GM12878 (cell line): Measurements from ENCODE around the gene RANBP3. TPM values are rescaled to one million over a fixed set of nuclear protein-coding genes. Genes with fewer than 3 reads are reported as not detected.

Source experiments
- ATAC-seq: fragments of 200-7000 bp; cut with Tn5 transposase; 3 replicates; pipeline ENCODE4 v1.9.1; 2020; ENCODE audit warnings: mild to moderate bottlenecking, moderate library complexity
- BruUV-seq: library from RNA; stranded (reverse); fragments of 400-500 nt; replicated peaks from 2 replicates; lab custom pipeline; 2021; lab: Mats Ljungman, UMichigan
- CTCF ChIA-PET: fragments of 300-600 bp; sonication (Branson Sonifier 250); formaldehyde crosslinking; extraction: SDS; loops from one replicate; lab custom pipeline; 2021; ENCODE audit warnings: inconsistent platforms; lab: Yijun Ruan, JAX
- POLR2A ChIA-PET: fragments of 350-600 bp; formaldehyde crosslinking; extraction: SDS; loops from one replicate; lab custom pipeline; 2021; ENCODE audit warnings: inconsistent platforms; lab: Charles Lee
- RAD21 ChIA-PET: fragments of 300-600 bp; sonication (Branson Sonifier 250); formaldehyde crosslinking; loops from one replicate; lab custom pipeline; 2023; ENCODE audit warnings: antibody characterized with exemption; ENCODE audit not compliant: unreplicated experiment; lab: Charles Lee
- SMC1A ChIA-PET: fragments of 300-600 bp; sonication (Branson Sonifier 250); formaldehyde crosslinking; loops from one replicate; lab custom pipeline; 2023; ENCODE audit not compliant: unreplicated experiment, uncharacterized antibody; lab: Charles Lee
- DNase-seq: peaks from one replicate; pipeline ENCODE4 v3.0.0-alpha.2; 2011; ENCODE audit warnings: low read depth, low spot score
- FAIRE-seq: peaks from 3 replicates; lab custom pipeline; 2011; peaks lifted over from hg19 to GRCh38; lab: Jason Lieb, UNC
- H2AFZ ChIP-seq: 2 replicates; pipeline ENCODE4 v1.6.0; 2011; ENCODE audit warnings: low read depth, low read length, control low read depth; ENCODE audit not compliant: control insufficient read depth
- H3K27ac ChIP-seq: 2 replicates; pipeline ENCODE4 v1.5.1; 2011; ENCODE audit warnings: control low read depth; ENCODE audit not compliant: control insufficient read depth, insufficient read depth
- H3K27me3 ChIP-seq, 2 experiments: replicated peaks in 1 of 2; 2 replicates each; pipeline versions ENCODE4 v1.6.0 to v1.6.1; 2011; ENCODE audit warnings: low read length in 1 of 2; ENCODE audit not compliant: control insufficient read depth in 2 of 2, insufficient read depth in 2 of 2
- H3K36me3 ChIP-seq, 2 experiments: 2 replicates each; pipeline ENCODE4 v1.5.1; 2011; ENCODE audit warnings: low read length in 1 of 2; ENCODE audit not compliant: control insufficient read depth in 2 of 2, insufficient read depth in 2 of 2
- H3K4me1 ChIP-seq: 2 replicates; pipeline ENCODE4 v1.6.1; 2011; ENCODE audit warnings: mild to moderate bottlenecking, low read length, moderate library complexity, mixed read lengths; ENCODE audit not compliant: control insufficient read depth, insufficient read depth
- H3K4me2 ChIP-seq: 2 replicates; pipeline ENCODE4 v1.6.0; 2011; ENCODE audit warnings: control low read depth; ENCODE audit not compliant: control insufficient read depth, insufficient read depth
- H3K4me3 ChIP-seq: fragments of 200-600 bp; sonication (generic); 2 replicates; pipeline ENCODE4 v1.5.1; 2016
- H3K79me2 ChIP-seq: 2 replicates; pipeline ENCODE4 v1.6.0; 2011; ENCODE audit warnings: low read length; ENCODE audit not compliant: control insufficient read depth, insufficient read depth
- H3K9ac ChIP-seq: 2 replicates; pipeline ENCODE4 v1.8.0; 2011; ENCODE audit warnings: low read length, control low read depth, mixed read lengths; ENCODE audit not compliant: control insufficient read depth, insufficient read depth
- H3K9me3 ChIP-seq: replicated peaks from 3 replicates; pipeline ENCODE4 v1.5.1; 2011; ENCODE audit warnings: mild to moderate bottlenecking, low read length; ENCODE audit not compliant: control insufficient read depth, insufficient read depth
- H4K20me1 ChIP-seq: 2 replicates; pipeline ENCODE4 v1.6.0; 2011; ENCODE audit not compliant: control insufficient read depth, insufficient read depth
- CBX5 ChIP-seq: sonication (generic); IDR thresholded peaks from 2 replicates; pipeline ENCODE4 v1.6.1; 2016; ENCODE audit warnings: low read depth, moderate library complexity, mild to moderate bottlenecking, inconsistent platforms
- CTCF ChIP-seq, 3 experiments: IDR thresholded peaks in 2 of 3; conservative IDR thresholded peaks in 1 of 3; 2 replicates each; pipeline ENCODE4 v1.5.1; 2011; ENCODE audit warnings: low read depth in 3 of 3, low read length in 3 of 3, mild to moderate bottlenecking in 3 of 3, control low read depth in 2 of 3, moderate library complexity in 2 of 3, inconsistent platforms in 1 of 3, mixed read lengths in 1 of 3; ENCODE audit not compliant: control insufficient read depth in 2 of 3, insufficient read depth in 1 of 3; ENCODE audit errors: extremely low read depth in 1 of 3
- DPF2 ChIP-seq: fragments of 450-650 bp; IDR thresholded peaks from 2 replicates; pipeline ENCODE4 v1.6.1; 2017; ENCODE audit warnings: mild to moderate bottlenecking
- FOXK2 ChIP-seq: fragments of 450-650 bp; IDR thresholded peaks from 2 replicates; pipeline ENCODE4 v1.6.1; 2017; ENCODE audit warnings: mild to moderate bottlenecking, moderate library complexity
- KAT2A ChIP-seq: conservative IDR thresholded peaks from 2 replicates; pipeline ENCODE4 v1.6.1; 2011; ENCODE audit warnings: low read depth, low read length; ENCODE audit not compliant: control insufficient read depth
- MTA2 ChIP-seq: fragments of 450-650 bp; IDR thresholded peaks from 2 replicates; pipeline ENCODE4 v1.6.1; 2016; ENCODE audit warnings: low read depth, mild to moderate bottlenecking, moderate library complexity
- NFXL1 ChIP-seq: fragments of 450-650 bp; IDR thresholded peaks from 2 replicates; pipeline ENCODE4 v1.6.1; 2017; ENCODE audit warnings: antibody characterized with exemption, mild to moderate bottlenecking, borderline replicate concordance
- RBBP5 ChIP-seq: fragments of 200-600 bp; sonication (generic); conservative IDR thresholded peaks from 2 replicates; pipeline ENCODE4 v1.6.1; 2016
- REST ChIP-seq: IDR thresholded peaks from 2 replicates; pipeline ENCODE4 v1.6.1; 2012; ENCODE audit warnings: mild to moderate bottlenecking, low read depth, low read length
- RFX5 ChIP-seq: IDR thresholded peaks from 2 replicates; pipeline ENCODE4 v1.6.1; 2011; ENCODE audit warnings: low read depth, low read length, improper control_type of control experiment
- USF2 ChIP-seq: IDR thresholded peaks from 2 replicates; pipeline ENCODE4 v1.6.1; 2011; ENCODE audit warnings: low read depth, low read length, improper control_type of control experiment, borderline replicate concordance
- ZNF274 ChIP-seq: IDR thresholded peaks from one replicate; pipeline ENCODE4 v1.8.0; 2011; ENCODE audit not compliant: insufficient read length, insufficient read depth
- ZNF592 ChIP-seq: fragments of 450-650 bp; IDR thresholded peaks from 2 replicates; pipeline ENCODE4 v1.6.1; 2017; ENCODE audit warnings: mild to moderate bottlenecking, moderate library complexity
- WGBS: methylation state at CpG from one replicate; pipeline ENCODE4 v1.1.6; 2016; ENCODE audit warnings: low lambda C conversion rate; ENCODE audit not compliant: insufficient replicate concordance, insufficient coverage; ENCODE audit errors: missing lambda C conversion rate; 5-methylcytosine and 5-hydroxymethylcytosine counted together
- in situ Hi-C: fragments of 300-500 bp; cut with MboI; formaldehyde crosslinking; loops from 9 replicates; pipeline ENCODE4 v1.14.3; 2018; ENCODE audit warnings: mixed read lengths
- intact Hi-C: fragments of 100-400 bp; cut with micrococcal nuclease; formaldehyde crosslinking; loops from one replicate; pipeline ENCODE4 v1.14.2; 2022; ENCODE audit not compliant: unreplicated experiment
- polyA plus RNA-seq, 11 experiments: library from polyadenylated mRNA; depleted of rRNA in 4 of 11; unstranded in 6 of 11; stranded (reverse) in 5 of 11; fragments of >200 nt; fragmentation: Nextera tagmentation in 4 of 11; fragmentation: Illumina TruSeq in 1 of 11; extraction: Ambion mirVana in 4 of 11; extraction: Trizol in 1 of 11; gene quantifications; 1 replicate in 1 of 11; 2 replicates in 10 of 11; pipeline versions ENCODE4 v1.2.1 to v1.2.3, GENCODE V29; 2011 to 2016; ENCODE audit warnings: inconsistent platforms in 2 of 11, missing spikeins in 2 of 11, low read depth in 1 of 11
- total RNA-seq, 4 experiments: library from RNA; depleted of rRNA in 3 of 4; stranded (reverse); fragments of >200 nt in 3 of 4; fragmentation: Illumina TruSeq in 1 of 4; extraction: Trizol in 1 of 4; gene quantifications; 2 replicates each; pipeline versions ENCODE4 v1.2.1 to v1.2.3, GENCODE V29; 2013 to 2021

The RANBP3 gene
- total and polyA plus RNA-seq, 10 of the 15 experiments (the other 5 are each of a cell fraction or from before 2014, with no cell fraction given), result 1.1 to 81.6 (median 60.0) TPM

GRCh38 chr19:5958074-5958850, 19.7 kb downstream of the RANBP3 start:
- POLR2A ChIA-PET, result no interaction called here
- H3K4me1 ChIP-seq, result peaks cover 23% of the 10 kb centered on the region
- TF ChIP-seq REST (no peak), RBBP5 (no peak), CBX5 (no peak), USF2 (no peak), ZNF274 (no peak), ZNF592 (no peak), DPF2 (no peak), MTA2 (no peak), RFX5 (no peak), NFXL1 (no peak), KAT2A (no peak), FOXK2 (no peak), CTCF (IDR thresholded peaks at IDR 0.05 in 2 of 3, conservative IDR thresholded peaks at IDR 0.05 in 1 of 3; ENCODE audit: control insufficient read depth in 2 of 3, extremely low read depth in 1 of 3, insufficient read depth in 1 of 3, low read depth in 3 of 3, low read length in 3 of 3) (no peak)

More at GRCh38 chr19:5958074-5958850, 19.7 kb downstream of the RANBP3 start:
- Histone ChIP-seq H3K27me3 (no peaks in the 10 kb centered on the region), H3K9me3 (no peaks in the 10 kb centered on the region), H4K20me1 (peaks cover 14% of the 10 kb centered on the region), H3K27ac (no peak overlapping the region), H3K79me2 (peaks cover 78% of the 10 kb centered on the region), H3K9ac (no peak overlapping the region), H3K4me2 (no peak overlapping the region), H3K4me3 (no peak overlapping the region), H3K36me3 (peaks cover 0 to 1% of the 10 kb centered on the region in 2 experiments; a peak in 2 of 4 replicates), H2AFZ (no peak overlapping the region)
- BruUV-seq, result no TSS peak
- WGBS, result 93% methylated on average over 20 of the region's 21 CpGs
- CTCF ChIA-PET, result interaction anchor here (1.7 to 3.8 kb wide), 2 partner anchors 9 to 12 kb away, joined by 4 to 22 read pairs; no protein-coding TSS in a partner anchor
- FAIRE-seq (no peak), DNase-seq (no peak), ATAC-seq (no peak)
- RAD21 ChIA-PET, result no interaction called here
- intact Hi-C loops (no loop called here), in situ Hi-C loops (no loop called here)
- SMC1A ChIA-PET, result interaction anchor here (1.4 kb wide), 1 partner anchor 118 kb away, joined by 3 read pairs; no protein-coding TSS in a partner anchor
